ENCODE measurements around the gene PRG3.

DNA sequence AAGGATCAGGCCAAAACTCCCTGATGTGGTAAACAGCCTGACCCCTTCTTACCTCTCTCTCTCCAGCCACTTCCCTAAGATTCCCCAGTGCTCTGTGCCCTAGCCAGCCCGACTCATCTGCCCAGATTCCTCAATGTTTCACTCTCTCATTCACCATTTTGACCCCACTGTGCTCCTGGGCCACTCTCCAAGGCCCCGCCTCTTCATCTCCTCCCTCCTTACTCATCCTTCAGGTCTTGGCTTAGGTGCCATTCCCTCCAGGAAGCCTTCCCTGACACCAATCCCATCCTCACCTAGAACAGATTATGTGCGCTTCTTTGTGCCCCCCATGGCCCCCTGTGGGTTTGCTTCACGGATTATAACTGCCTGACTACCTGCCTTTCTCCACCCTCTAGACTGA lies 32.7 kb upstream of the PRG3 start:
- TF ChIP-seq, protein P1, sequence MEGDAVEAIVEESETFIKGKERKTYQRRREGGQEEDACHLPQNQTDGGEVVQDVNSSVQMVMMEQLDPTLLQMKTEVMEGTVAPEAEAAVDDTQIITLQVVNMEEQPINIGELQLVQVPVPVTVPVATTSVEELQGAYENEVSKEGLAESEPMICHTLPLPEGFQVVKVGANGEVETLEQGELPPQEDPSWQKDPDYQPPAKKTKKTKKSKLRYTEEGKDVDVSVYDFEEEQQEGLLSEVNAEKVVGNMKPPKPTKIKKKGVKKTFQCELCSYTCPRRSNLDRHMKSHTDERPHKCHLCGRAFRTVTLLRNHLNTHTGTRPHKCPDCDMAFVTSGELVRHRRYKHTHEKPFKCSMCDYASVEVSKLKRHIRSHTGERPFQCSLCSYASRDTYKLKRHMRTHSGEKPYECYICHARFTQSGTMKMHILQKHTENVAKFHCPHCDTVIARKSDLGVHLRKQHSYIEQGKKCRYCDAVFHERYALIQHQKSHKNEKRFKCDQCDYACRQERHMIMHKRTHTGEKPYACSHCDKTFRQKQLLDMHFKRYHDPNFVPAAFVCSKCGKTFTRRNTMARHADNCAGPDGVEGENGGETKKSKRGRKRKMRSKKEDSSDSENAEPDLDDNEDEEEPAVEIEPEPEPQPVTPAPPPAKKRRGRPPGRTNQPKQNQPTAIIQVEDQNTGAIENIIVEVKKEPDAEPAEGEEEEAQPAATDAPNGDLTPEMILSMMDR (IDR thresholded peaks at IDR 0.05; ENCODE audit: insufficient read depth, low read length, poor library complexity, severe bottlenecking) = no peak
- TF ChIP-seq EZH2phosphoT487 (conservative IDR thresholded peaks at IDR 0.05; ENCODE audit: low read length) = no peak
